Activated CD4-positive, CD25-positive, alpha-beta regulatory T cell treated with anti-CD3 and anti-CD28 coated beads, Interleukin-2, amount 50 U/mL, for 72 hours (primary cell): Measurements from ENCODE around the gene ANKRD34B.

Experiments
- DNase-seq: peaks from one replicate; pipeline ENCODE4 v3.0.0; 2021

Gene ANKRD34B

DNA sequence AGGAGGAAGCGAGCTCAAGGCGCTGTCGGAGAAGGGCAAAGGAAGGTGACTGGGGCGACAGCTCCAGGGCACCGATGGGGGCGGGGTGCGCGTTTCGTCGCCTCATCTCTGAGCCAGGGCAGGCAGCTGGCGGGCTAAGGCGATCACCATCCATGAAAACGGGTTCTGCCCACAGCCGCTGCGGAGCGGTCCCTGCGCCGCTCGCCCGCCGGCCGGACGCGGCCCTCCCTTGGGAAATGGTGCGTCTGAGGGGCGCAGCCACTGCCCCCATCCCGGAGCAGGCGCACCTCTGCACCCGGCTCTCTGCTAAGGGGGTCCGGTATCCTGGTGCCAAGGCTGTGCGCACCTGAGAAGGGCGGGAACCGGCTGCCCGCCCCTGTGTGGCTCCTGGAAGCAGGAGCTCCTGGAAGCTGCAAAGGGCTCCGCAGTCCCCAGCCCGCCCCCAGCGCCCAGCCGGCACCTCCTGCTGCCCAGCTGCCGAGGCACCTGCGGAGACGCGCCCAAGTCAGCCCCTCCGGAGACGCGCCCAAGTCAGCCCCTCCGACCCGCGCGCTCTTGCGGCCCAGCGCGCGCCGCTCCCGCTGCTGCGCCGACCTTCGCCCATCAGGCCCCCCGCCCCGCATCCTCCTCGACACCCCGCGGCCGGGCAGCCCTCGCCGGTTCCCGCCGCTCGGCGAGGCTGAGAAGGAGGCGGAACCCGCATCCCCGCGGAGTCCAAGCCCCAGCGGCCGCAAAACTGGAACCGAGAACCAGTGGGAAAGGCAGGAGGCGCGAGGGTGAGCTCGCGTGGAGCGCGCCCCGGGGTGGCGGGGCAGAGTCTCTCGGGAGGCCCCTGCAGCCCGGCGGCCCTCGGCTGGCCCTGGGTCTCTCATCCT is 757 bp downstream of the ANKRD34B start:
- DNase-seq = no peak

DNA sequence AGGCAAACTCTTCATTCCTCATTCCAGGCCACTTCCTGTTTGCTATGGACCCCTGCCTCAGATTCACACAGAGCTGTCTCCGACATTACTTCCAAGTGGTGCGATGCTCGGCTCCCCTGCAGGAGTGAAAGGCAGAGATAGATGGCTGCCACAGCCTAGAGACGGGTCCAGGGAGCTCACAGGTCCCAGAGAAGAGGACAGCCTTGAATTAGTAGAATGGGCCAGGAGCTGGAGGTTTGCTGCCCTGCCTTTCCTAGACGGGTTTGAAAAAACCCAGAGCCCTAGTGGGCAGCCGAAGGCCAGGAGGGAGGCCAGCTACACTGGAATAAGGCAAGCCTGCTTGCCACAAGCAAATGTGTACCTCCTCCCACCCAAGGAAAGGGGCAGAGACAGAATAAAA is 1.8 kb downstream of the ANKRD34B start:
- no peak for DNase-seq

DNA sequence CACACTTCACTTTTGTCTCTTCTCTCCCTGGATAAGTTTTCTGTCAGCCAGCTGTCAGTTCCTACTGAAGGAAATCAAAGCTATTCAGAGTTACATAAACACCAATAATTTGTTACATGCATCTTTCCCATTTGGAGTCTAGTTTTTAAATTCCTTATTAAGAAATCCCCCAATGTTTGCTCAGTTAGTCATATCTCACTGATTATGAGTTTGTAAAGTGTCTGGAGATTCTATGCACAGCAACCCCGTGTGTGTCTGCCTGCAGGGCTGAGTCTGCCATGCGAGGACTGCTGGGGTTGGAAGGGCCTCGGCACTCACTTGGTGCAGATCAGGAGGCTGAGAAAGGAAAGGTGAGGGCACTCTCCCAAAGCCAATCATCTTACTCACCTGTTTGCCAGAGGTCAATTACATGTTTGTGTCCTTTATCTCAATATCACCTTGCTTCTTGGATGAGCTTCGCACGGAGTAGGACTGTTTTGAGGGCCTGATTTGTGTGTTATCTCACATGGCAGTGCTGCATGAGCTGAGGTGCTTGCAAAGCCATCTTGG is 3.3 kb downstream of the ANKRD34B start:
- DNase-seq = no peak

DNA sequence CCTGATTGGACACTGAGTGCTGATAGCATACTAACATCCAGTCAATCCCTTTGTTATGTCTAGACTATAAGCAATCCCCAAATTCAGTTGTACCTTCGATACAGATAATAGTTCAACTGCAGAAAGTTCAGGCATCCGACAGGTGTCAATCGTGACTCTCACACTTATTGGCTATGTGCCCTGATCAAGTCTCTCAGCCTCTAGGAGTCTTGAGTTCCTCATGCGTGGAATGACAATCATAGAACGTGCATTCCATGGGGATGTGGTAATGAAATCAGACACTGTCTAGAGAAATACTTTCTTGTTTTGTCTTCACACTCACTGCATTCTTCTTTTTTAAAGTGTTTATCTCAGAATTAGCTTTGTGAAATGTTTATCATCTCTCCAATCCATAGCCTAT is 4.8 kb downstream of the ANKRD34B start:
- DNase-seq = no peak

DNA sequence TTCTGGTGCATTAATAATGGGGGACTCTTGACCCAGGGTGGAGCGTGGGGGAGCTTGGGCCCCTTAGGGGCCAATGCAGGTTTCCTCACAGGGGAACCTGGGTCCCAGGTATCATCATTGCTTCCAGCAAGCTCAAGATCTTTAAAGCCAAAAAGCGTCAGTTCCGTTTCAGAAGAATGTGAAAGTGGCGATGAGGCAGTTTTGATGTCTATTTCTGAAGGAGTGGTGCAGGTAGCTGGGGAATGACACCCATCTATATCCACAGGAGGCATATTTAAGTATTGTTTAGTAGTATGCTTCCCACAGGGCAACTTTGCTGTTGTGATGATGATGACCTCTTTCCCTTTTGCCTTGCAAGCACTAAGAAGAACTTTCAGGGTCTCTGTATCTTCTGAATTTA is 10.8 kb downstream of the ANKRD34B start:
- no peak for DNase-seq

DNA sequence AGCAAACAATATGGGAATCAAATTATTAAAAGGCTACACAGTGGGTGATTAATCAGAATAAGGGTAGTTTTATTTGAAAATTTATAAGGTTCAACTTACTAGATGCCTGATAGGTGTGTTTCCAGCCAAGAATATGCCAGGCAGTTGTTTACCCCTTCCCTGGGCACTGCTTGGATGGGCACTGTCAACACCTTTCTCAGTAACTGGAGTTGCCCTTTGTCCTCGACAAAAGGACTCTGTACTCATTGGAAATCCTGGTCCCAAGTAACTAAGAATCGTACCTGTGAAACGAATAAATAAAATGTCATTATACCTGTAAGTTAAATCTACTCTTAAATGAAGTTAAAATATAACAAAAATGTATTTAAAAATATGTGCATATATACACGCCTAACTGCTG is 15.0 kb downstream of the ANKRD34B start:
- DNase-seq = no peak

DNA sequence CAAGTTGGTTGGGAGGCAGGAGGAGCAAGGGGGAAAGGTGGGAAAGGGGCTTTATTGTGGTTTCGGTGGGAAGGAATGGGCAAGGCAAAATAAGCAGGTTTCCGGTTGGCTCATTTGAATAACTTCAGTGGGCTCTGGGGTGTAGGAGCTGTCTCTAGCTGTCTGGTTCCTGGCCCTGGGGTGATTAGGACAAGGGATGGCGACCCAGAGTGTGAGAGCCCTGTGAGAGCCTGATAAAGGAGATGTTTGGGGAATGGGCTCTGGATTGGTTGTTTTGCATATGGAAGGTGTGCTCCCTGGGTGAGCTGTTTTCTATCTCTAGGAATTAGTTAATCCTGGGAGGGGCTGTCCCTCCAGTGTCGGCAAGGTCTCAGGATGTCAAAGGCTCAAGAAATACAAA is 15.4 kb downstream of the ANKRD34B start:
- no peak for DNase-seq

DNA sequence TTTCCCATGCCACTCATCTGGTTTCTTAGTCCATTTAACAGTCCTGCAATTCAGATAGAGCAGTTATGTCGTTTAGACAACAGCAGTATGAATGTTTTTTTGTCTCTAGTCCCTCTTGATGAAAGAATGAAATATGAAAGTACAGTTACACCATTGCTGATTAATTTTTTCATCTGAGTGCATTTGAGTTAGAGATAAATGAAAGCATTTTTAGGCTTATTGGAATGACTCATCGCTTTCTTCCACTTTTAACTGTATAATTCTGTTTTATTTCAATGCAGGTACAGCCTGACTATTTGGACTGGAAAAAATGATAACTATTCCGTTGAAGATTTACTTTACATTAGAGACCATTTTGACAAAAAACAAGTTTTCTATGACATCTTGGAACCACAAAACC is 28.7 kb downstream of the ANKRD34B start:
- no peak for DNase-seq

DNA sequence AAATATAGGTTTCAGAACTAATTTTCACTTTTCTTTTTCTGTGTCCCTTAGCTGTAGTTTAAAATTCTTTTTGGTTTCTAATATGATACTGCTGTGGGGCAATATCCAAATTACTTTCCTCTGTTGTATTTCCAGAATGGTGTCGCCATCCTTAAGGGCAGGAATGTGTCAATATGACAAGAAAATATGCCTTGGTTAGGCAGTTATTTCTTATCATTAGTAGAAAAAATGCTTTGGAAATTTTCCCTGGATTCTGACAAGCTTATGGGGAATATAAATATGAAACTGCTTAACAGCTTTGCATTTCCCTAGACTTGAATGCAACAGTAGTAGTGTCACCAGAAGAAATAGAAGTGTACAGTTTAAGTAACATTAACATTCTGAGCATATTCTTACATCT is 29.4 kb downstream of the ANKRD34B start:
- DNase-seq = no peak

DNA sequence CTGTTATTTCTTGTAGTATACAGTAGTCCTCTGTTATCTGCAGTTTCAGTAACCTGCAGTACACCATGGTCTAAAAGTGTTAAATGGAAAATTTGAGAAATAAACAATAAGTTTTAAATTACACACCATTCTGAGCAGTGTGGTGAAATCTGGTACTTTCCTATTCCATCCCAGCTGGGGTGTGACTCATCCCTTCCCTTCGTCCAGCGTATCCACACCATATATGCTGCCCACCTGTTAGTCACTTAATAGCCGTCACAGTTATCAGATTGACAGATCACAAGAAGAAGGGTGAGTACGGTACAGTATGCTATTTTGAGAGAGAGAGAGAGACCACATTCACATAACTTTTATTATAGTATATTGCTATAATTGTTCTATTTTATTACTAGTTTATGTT is 53.3 kb downstream of the ANKRD34B start:
- DNase-seq = no peak

DNA sequence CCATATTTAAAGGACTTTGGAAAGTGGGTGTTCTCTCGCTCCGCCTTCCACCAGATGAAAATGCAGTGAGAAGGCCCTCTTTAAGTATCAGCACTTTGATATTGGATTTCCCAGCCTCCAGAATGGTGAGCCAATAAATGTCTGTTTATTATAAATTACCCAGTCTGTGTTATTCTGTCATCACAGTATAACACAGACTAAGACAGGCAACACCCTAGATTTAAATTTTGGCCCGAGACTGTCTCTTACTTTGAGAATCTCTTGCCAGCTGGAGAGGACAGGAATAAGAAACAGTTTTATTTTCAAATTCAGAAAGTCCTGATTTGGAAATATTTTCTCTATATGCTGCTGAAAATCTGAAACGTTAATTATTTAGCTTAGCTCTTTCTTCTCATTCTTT is 60.7 kb downstream of the ANKRD34B start:
- DNase-seq = no peak

DNA sequence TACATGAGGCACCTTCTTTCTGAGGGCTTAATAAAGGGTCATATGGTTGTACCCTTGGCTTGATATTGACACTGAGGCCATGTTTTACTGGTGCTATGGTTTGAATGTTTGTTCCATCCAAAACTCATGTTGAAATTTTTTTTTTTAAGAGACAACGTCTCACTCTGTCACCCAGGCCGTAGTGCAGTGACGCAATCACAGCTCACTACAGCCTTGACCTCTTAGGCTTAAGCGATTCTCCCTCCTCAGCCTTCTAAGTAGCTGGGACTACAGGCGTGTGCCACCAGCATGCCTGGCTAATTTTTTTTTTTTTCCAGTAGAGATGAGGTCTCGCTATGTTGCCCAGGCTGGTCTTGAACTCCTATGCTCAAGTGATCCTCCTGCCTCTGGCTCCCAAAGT is 61.2 kb downstream of the ANKRD34B start:
- no peak for DNase-seq

DNA sequence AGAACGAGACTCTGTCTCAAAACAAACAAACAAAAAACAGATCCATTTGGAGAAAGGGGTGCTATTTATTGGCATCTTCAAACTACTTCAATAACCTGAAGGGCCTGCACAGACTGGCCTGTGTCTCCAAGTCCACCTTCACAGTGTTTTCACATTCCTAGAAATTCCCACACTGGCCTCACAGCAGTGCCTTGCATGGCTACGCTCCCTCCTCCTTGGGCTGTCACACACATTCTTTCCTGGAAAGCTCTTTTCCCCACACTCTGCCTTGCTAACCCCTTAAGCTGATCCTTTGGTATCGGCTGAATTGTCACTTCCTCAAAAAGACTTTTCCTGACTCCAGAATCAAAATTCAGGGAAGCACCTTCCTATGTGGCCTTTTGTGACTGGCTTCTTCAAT is 62.4 kb downstream of the ANKRD34B start:
- no peak for DNase-seq
